NCI-H1417 (cell line): ENCODE measurements around the gene CACUL1.
"Not testable (repeated sequence)": the region's sequence is repeated elsewhere in the genome, so short reads cannot be mapped to it uniquely, and the experiment has no call there.

Experiments used
- DNase-seq, 3 experiments: peaks; one replicate each; lab custom pipeline; 2025; lab: John Stamatoyannopoulos, UW

Gene CACUL1

GRCh38 chr10:118754556-118755423 lies at the start of gene CACUL1:
Gene CACUL1 (minus strand): TSS chr10:118754970. CDS start chr10:118754762, 208 bp downstream.
- peak; percentile 94 to 98 (median 95) for DNase-seq

DNA sequence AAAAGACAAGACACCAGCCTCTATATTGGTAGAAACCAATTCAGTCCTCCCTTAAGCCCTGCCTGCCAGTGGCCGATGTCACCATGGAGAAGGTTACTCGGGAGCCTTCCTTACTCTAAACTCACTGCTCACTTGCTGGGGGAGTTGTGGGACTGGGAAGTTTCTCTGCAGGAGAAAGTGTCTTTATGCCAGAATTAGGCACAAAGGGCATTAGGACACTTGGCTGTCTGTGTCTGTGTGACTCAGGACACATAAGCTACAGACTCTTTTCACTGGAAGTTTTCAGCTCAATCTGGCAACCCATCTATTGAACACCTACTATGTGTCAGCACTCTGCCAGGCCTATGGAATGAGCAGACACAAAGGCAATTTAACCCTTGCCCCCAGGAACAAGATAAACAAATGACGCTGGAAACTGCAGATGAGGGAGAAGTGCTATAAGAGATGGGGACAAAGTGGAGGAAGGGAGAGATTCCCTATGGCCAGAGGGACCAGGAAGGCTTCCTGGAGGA lies 49.5 kb upstream of the CACUL1 start:
- no peak for DNase-seq

DNA sequence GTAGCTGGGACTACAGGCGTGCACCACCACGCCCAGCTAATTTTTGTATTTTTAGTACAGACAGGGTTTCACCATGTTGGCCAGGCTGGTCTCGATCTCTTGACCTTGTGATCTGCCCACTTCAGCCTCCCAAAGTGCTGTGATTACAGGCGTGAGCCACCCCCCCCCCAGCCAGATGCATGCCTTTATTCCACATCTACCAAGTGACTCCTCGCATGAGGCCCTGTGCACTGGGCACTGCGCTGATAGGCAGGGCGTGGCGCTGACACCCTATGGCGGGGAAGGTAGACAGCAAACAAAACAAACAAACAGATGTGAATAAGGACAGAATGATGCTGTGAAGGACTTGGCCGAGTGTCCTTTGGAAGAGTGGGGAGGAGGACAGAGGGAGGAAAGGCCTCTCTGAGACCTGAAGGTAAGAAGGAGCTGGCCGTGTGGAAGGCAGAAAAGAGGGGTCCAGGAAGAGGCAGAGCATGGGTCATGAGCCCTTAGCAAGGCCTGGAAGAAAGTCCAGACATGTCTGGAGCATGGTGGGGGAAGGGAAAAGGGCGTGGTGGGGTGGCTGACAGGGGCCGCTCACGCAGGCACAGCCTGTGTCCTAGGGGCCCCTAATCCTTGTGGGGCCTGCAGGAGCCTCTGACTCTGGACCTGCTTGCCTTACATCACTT lies 47.5 kb upstream of the CACUL1 start:
- no peak for DNase-seq

DNA sequence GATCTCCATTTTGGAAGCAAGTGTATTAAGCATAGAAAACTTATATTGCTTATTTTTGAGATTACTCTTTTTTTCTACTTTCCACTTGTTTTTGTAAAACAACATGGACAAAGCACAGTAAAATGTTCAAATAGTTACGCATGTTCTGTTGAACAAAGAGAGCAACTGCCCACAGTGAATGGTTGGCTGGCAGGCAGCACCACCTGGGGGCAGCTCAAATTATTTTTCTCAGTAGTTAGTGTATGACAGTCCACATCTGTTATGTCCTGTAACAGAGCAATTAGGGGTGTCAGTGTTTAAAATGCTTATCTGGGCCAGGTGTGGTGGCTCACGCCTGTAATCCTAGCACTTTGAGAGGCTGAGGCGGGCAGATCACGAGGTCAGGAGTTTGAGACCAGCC lies 46.1 kb upstream of the CACUL1 start:
- peak in 1 of 3 experiments; percentile 29 for DNase-seq

DNA sequence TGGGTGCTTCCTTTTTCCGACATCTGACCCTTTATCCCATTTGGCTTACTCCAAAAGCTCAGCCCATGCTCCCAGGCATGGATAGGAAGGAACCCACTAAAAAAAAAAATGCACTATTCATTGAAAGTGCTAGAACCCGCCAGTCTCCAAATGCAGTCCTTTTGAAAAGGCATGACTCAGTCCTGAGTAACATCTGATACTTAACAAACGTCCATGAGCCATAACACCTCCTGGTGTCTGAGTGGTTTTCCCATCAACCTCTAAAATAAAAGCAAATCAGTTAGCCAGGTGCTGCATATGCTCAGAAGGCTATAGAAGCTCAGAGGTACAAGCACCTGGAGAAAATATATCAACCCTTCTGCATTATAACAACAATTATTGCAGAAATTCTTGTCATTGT lies 45.0 kb upstream of the CACUL1 start:
- DNase-seq, result peak in 1 of 3 experiments; percentile 5

DNA sequence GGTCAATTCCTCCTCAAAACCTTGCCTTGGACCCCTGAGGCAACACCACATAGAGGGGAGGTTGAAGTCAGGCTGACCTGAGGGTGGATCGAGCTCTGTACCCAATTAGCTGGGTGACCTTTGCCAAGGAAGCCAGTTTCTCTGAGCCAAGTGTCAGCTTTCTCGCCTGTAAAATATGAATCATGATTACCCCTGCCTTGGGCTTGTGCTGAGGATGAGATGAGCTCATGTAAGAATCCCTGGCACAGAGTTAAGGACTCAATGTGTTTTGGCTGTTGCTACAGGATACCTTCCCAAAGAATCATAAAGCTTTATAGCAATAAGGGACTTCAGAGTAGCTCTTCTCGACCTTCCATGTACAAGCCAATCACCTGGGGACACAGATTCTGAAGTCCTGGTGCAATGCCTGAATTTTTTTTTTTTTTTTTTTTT lies 43.5 kb upstream of the CACUL1 start:
- no peak for DNase-seq

GRCh38 chr10:118794971-118795370 lies 40.2 kb upstream of the CACUL1 start:
- not testable (repeated sequence) for DNase-seq

DNA sequence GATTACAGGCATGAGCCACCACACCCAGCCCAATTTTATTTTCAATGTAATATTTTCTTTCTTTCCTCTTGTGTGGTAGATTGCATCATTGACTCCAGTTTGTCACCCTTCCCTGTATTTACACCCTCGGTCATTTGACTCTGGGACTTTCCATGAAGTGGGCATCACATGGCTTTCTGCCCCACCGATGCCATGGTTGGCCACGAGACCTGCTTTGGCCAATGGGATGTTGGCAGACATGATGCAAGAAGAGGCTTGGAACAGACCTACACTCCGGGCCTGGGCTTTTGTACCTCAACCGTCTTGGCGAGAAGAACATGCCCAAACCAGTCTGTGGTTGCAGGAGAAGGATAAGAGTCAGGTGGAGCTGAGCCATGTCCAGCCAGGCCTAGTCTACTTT lies 38.8 kb upstream of the CACUL1 start:
- DNase-seq, result no peak

GRCh38 chr10:118792526-118792925 lies 37.8 kb upstream of the CACUL1 start:
- no peak for DNase-seq

DNA sequence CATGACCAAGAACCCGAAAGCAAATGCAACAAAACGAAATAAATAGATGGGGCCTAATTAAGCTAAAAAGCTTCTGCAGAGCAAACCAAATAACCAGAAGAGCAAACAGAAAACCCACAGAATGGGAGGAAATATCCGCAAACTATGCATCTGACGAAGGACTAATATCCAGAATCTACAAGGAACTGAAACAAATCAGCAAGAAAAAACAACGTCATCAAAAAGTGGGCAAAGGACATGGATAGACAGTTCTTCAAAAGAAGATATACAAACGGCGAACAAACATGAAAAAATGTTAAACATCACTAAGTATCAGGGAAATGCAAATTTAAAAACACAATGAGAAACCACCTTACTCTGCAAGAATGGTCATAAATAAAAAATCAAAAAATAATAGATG lies 35.3 kb upstream of the CACUL1 start:
- DNase-seq, result no peak

DNA sequence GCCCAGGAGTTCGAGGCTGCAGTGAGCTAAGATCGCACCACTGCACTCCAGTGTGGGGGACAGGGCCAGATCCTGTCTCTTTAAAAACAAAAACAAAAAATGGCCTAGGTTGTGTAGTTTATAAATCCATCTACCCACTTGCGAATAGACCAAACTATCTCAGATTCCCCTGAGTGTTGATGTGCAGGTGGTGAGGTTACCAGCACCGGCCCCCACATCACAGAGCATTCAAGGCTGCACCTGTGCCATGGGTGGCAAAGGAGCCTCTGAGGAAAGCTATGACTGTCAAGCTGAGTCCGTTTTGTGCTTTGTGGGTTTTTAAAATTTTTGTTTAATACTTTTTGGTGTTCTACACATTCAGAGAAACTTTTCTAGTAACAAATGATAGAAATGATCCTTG lies 30.8 kb upstream of the CACUL1 start:
- no peak for DNase-seq

GRCh38 chr10:118783776-118784545 lies 29.2 kb upstream of the CACUL1 start:
- DNase-seq, result no peak

- not testable (repeated sequence) for DNase-seq
Observed at GRCh38 chr10:118782916-118783465, 28.2 kb upstream of the CACUL1 start.

DNA sequence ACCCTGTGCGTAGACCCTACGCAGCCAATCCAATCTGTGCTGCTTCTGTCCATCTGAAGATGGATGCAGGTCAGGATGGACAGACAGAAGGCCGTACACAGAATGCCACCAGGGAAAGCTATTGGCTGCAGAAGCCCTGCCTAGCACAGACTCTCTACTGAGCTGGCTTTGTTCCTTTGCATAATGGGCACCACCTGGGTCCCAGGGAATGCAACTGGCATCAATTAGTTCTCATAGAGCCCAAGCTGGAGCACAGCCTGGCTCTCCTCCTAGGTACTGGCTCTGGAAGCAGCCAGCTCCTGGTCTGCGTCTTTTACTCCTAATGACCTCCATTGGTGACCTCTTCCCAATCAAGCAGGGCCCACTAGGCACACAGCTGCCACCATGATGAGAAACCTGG lies 26.8 kb upstream of the CACUL1 start:
- no peak for DNase-seq

DNA sequence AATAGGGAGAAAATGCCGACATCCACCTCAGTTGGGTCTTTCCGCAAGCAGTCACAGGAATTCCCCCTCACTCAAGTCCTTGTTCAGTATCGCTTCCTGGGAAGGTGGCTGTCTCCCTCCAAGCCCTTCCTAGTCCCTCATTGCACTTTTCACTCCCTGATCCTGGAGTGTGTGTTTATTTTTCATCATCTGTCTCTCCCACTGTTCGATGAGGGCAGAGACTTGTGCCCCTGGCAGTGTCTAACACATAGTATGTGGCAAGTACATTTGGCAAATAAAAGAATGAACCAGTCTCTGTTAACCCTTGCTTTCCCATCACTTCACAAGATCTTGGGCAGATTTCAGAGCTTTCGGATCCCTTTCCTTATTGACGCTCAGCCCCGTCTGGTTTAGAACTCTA lies 24.0 kb upstream of the CACUL1 start:
- no peak for DNase-seq

DNA sequence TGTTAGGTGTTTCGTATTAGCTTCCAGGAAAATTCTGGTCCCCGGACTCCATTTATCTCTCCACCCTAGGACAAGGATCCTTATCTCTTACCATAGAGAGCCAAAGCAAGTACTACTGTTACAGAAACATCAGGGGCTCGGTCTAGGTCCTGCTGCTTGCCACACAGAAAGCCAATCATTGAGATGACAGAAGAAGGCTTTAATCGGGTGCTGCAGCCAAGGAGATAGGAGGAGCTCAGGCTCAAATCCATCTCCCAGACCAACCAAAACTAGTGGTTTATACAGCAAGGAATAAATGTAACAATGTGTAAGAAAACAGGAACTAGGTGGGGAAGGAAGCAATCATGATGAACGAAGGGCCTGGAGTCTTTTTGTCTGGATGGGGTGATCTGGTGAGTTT lies 22.2 kb upstream of the CACUL1 start:
- no peak for DNase-seq

DNA sequence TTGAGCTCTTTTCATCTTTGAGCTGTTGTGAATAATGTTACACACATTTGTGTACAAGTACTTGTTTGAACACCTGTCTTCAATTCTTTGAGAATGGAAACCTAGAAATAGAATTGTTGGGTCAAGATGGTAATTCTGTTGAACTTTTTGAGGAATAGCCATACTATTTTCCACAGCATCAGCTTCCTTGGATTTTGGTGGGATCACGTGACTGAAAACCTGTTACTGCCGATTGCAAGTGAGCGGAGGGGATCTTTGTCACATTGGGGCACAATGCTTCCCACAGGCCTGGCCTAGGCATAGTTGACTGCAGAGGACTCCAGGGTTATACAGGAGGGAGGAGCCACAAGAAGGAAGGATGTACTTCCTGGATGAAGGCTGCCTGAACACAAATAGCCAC lies 21.3 kb upstream of the CACUL1 start:
- no peak for DNase-seq

- DNase-seq, result no peak
Observed at GRCh38 chr10:118775478-118775877, 20.7 kb upstream of the CACUL1 start.

DNA sequence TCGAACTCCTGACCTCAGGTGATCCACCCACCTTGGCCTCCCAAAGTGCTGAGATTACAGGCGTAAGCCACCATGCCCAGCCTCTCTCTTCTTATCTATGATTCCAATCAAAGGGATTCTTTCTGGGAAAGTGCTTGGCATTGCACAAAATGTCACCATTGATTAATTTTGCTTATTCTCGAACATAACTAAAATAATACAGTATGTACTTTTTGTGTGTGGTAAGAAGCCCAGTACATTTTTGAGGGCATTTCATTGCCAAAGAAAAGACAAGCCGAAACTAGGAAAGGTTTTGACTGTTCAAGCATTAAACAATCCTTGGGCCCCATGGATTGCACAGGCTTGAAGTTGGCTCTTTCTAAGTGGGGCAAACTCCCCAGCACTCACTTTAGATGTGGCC lies 18.3 kb upstream of the CACUL1 start:
- DNase-seq, result no peak

DNA sequence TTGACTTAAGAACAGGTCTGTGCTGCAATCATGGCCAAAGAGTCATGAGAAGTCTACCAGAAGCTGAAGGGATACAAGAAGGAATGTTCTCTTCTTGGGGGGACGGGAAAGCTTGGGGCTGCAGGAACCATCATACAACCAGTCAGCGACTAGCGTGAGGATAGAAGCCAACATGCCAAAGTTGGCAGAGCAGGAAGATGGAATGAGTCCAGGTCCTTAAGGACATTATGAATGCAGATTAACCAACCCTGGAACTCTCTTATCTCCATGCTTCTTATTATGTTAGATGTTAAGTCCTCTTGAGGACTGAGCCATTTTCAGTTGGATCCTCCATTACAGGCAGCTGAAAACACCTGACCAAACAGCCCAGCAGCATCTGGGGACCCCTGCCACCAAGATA lies 17.2 kb upstream of the CACUL1 start:
- DNase-seq, result no peak

GRCh38 chr10:118769898-118770600 lies 15.3 kb upstream of the CACUL1 start:
- no peak for DNase-seq
